Right atrium auricular region (tissue), 2 donors: ENCODE data around the gene ANAPC4. TPM values are rescaled to one million over a fixed set of nuclear protein-coding genes. Genes with fewer than 3 reads are reported as not detected.

Source experiments
- DNase-seq: peaks from one replicate; pipeline ENCODE4 v3.0.0-alpha.2; 2019; ENCODE audit warnings: low spot score
- H3K27ac ChIP-seq, 2 donors: fragments of 200-600 bp; sonication (generic); 1 replicate in 1 of 2; 2 replicates in 1 of 2; pipeline ENCODE4 v1.5.1; 2016 to 2019
- H3K27me3 ChIP-seq, 2 donors: fragments of 200-600 bp; sonication (generic); one replicate each; pipeline versions ENCODE4 v1.5.1 to v1.6.0; 2017 to 2019
- H3K36me3 ChIP-seq: fragments of 200-600 bp; sonication (generic); one replicate; pipeline ENCODE4 v1.5.1; 2016
- H3K4me1 ChIP-seq, 2 donors: fragments of 200-600 bp; sonication (generic); one replicate each; pipeline versions ENCODE4 v1.5.1 to v1.6.0; 2017 to 2019
- H3K4me3 ChIP-seq, 2 donors: fragments of 200-600 bp; sonication (generic); 1 replicate in 1 of 2; 2 replicates in 1 of 2; pipeline ENCODE4 v1.5.1; 2017 to 2019; ENCODE audit warnings: mild to moderate bottlenecking in 1 of 2, moderate library complexity in 1 of 2
- H3K9me3 ChIP-seq, 2 donors: fragments of 200-600 bp; sonication (generic); one replicate each; pipeline ENCODE4 v1.5.1; 2019
- total RNA-seq, 2 donors: library from RNA; depleted of rRNA; stranded (reverse); fragments of >200 nt; gene quantifications; one replicate each; pipeline ENCODE4 v1.1.0, GENCODE V29; 2016
- TF ChIP-seq, protein P1 (sequence below), 2 donors: fragments of 200-600 bp; sonication (generic); IDR thresholded peaks; one replicate each; pipeline ENCODE4 v1.5.1; 2019; ENCODE audit warnings: antibody characterized with exemption in 2 of 2

ANAPC4 gene
- total RNA-seq, 2 donors from 2014 or later, result 9.9 to 10.3 TPM

DNA sequence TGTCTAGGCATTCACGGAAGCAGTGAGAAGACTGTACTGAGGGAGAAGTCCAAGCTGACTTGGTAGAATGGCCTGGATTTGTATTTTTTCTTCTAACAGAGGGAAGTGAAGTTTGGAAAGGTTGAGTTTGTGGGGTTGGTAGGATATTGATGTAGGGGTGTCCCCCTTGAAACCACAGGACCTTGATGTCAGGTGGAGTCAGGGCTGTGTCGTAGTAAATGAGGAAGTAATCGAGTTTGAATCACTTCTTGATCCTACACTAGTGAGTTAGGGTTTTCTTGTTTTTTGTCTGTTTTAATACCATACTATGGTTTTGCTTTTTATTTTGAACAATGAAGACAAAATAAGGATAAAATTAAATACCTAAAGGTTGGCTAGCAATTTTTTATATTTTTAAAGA lies 30.1 kb upstream of the ANAPC4 start:
- peaks cover 11% of the 10 kb centered on the region for H3K36me3 ChIP-seq
- no peaks in the 10 kb centered on the region for H3K4me1 ChIP-seq
- no peak overlapping the region for H3K27ac ChIP-seq
- H3K9me3 ChIP-seq, result no peaks in the 10 kb centered on the region
- TF ChIP-seq, protein P1, sequence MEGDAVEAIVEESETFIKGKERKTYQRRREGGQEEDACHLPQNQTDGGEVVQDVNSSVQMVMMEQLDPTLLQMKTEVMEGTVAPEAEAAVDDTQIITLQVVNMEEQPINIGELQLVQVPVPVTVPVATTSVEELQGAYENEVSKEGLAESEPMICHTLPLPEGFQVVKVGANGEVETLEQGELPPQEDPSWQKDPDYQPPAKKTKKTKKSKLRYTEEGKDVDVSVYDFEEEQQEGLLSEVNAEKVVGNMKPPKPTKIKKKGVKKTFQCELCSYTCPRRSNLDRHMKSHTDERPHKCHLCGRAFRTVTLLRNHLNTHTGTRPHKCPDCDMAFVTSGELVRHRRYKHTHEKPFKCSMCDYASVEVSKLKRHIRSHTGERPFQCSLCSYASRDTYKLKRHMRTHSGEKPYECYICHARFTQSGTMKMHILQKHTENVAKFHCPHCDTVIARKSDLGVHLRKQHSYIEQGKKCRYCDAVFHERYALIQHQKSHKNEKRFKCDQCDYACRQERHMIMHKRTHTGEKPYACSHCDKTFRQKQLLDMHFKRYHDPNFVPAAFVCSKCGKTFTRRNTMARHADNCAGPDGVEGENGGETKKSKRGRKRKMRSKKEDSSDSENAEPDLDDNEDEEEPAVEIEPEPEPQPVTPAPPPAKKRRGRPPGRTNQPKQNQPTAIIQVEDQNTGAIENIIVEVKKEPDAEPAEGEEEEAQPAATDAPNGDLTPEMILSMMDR (IDR thresholded peaks at IDR 0.05), result no peak
- no peak overlapping the region for H3K4me3 ChIP-seq
- DNase-seq, result no peak
- H3K27me3 ChIP-seq, result no peaks in the 10 kb centered on the region

DNA sequence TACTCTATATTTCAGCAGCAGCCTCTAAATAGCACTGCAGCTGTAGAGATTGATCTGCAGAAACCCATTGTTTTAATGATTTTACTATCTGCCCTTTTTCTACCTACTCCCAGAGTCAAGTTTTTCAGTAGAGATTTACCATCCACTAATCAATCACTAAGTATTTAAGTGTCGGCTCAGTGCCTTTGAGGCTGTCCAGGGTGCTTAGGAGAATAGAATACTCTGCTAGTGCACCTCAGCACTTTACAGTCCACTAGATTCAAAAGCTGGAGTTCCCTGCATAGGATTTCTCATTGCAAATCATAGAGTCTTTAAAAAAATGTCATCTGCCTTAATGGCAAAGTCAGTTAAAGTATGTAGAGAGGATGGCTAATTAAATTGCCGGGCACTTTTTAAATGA lies 29.6 kb upstream of the ANAPC4 start:
- H3K9me3 ChIP-seq, result no peaks in the 10 kb centered on the region
- no peaks in the 10 kb centered on the region for H3K27me3 ChIP-seq
- H3K4me3 ChIP-seq, result no peak overlapping the region
- H3K27ac ChIP-seq, result no peak overlapping the region
- no peak for DNase-seq
- TF ChIP-seq, protein P1 (IDR thresholded peaks at IDR 0.05), result no peak
- H3K36me3 ChIP-seq, result peaks cover 12% of the 10 kb centered on the region
- H3K4me1 ChIP-seq, result no peaks in the 10 kb centered on the region

- Histone ChIP-seq H3K9me3 (no peaks in the 10 kb centered on the region), H3K27ac (no peak overlapping the region), H3K36me3 (peaks cover 15% of the 10 kb centered on the region), H3K4me3 (no peak overlapping the region), H3K4me1 (no peaks in the 10 kb centered on the region), H3K27me3 (no peaks in the 10 kb centered on the region)
- TF ChIP-seq, protein P1 (IDR thresholded peaks at IDR 0.05), result no peak
- DNase-seq, result no peak
Observed at GRCh38 chr4:25347971-25348370, 29.1 kb upstream of the ANAPC4 start.

DNA sequence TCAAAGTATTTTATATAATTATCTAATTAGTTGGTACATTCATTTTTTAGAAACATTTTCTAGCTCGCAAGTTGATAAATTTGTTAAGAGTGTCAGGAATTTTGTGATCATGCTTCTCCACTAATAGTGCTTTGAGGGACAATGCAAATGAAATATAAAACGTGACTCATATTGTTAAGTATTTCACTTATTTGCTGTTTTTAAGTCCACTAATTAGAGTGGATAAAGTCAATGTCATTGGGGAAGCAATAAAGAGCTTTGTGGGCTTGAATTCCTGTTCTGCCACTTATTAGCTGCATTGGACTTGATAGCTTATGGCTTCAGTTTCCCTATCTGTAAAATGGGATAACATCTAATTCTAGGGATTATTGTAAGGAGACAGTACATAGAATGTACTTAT lies 26.5 kb upstream of the ANAPC4 start:
- Histone ChIP-seq H3K4me1 (no peaks in the 10 kb centered on the region), H3K36me3 (peaks cover 18% of the 10 kb centered on the region), H3K27me3 (no peaks in the 10 kb centered on the region), H3K4me3 (no peak overlapping the region), H3K27ac (no peak overlapping the region), H3K9me3 (no peaks in the 10 kb centered on the region)
- TF ChIP-seq, protein P1 (IDR thresholded peaks at IDR 0.05), result no peak
- no peak for DNase-seq

DNA sequence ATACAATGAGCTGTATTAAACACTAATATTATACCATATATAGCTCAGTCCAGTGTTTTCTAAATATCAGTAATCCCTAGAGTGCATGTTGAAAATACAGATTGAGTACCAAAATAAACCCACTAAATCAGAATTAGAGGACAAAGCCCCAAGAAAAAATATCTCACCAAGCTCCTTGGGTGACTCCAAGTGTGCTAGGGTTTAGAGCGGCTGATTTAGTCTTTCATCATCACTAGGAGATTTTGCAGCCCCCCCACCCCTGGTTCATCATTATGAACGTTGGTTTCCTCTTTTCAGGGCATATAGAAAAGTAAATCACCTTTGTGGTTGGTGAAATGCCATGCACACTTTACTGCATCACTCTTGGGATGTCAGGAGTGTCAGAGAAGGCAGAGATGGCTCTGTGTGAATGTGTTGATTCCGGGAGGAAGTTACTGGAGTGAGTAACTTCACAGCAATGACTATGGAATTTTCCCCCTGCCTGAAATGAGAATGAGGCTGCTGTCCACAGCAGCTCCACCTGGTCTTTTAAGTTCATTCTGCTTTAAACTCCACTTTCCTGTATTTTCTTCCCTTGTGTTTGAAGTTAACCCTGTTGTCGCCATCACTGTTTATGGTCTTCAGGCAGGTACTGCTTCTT lies 25.2 kb upstream of the ANAPC4 start:
- Histone ChIP-seq H3K4me1 (no peaks in the 10 kb centered on the region), H3K4me3 (no peak overlapping the region), H3K9me3 (no peaks in the 10 kb centered on the region), H3K27me3 (no peaks in the 10 kb centered on the region), H3K27ac (no peak overlapping the region), H3K36me3 (peaks cover 18% of the 10 kb centered on the region)
- no peak for DNase-seq
- TF ChIP-seq, protein P1 (IDR thresholded peaks at IDR 0.05), result no peak

DNA sequence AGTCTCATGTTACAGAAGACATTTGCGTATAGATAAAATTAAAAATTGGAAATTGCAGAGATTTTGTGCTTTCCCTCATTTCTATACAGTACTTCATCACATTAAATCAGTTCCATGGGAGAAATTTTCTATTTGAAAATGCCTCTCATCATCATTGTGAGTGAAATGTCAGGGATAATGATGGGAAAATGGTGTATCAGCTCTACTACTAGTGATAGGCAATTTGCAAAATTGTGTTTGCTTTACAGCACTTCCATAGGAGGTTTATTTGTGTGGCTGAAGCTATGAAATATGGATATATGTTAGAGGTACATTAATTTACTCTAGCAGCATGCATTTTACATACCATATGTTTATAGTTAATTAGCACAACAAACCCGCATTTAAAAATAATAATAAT lies 21.0 kb upstream of the ANAPC4 start:
- Histone ChIP-seq H3K4me1 (no peaks in the 10 kb centered on the region), H3K27ac (no peak overlapping the region), H3K4me3 (no peak overlapping the region), H3K27me3 (no peaks in the 10 kb centered on the region), H3K9me3 (no peaks in the 10 kb centered on the region), H3K36me3 (peaks cover 16% of the 10 kb centered on the region)
- TF ChIP-seq, protein P1 (IDR thresholded peaks at IDR 0.05), result no peak
- no peak for DNase-seq
